GM23338 (cell line): ENCODE measurements around the gene TDRD7.

Source experiments
- CTCF ChIP-seq, 2 experiments: fragments of 200-600 bp in 1 of 2; sonication (generic) in 1 of 2; conservative IDR thresholded peaks; 2 replicates each; pipeline versions ENCODE4 v1.5.1 to v1.6.1; 2016 to 2017; ENCODE audit warnings: antibody characterized with exemption in 2 of 2, low read depth in 2 of 2, mild to moderate bottlenecking in 2 of 2, moderate library complexity in 1 of 2
- POLR2AphosphoS5 ChIP-seq: IDR thresholded peaks from 2 replicates; pipeline ENCODE4 v1.6.1; 2016; ENCODE audit warnings: antibody characterized with exemption, low read depth

- no peak for TF ChIP-seq POLR2AphosphoS5
- no peak for TF ChIP-seq CTCF (conservative IDR thresholded peaks at IDR 0.05; ENCODE audit: low read depth in 2 of 2)
These were observed 92.7 kb downstream of the TDRD7 start for GRCh38 chr9:97504381-97505216.
